GM19467 (cell line): Measurements from ENCODE around the gene CDH4.

Experiments
- ATAC-seq: cut with Tn5 transposase; IDR thresholded peaks from one replicate; pipeline ENCODE4 v1.9.1; 2021; ENCODE audit warnings: mild to moderate bottlenecking, moderate library complexity; ENCODE audit not compliant: unreplicated experiment

Gene CDH4

DNA sequence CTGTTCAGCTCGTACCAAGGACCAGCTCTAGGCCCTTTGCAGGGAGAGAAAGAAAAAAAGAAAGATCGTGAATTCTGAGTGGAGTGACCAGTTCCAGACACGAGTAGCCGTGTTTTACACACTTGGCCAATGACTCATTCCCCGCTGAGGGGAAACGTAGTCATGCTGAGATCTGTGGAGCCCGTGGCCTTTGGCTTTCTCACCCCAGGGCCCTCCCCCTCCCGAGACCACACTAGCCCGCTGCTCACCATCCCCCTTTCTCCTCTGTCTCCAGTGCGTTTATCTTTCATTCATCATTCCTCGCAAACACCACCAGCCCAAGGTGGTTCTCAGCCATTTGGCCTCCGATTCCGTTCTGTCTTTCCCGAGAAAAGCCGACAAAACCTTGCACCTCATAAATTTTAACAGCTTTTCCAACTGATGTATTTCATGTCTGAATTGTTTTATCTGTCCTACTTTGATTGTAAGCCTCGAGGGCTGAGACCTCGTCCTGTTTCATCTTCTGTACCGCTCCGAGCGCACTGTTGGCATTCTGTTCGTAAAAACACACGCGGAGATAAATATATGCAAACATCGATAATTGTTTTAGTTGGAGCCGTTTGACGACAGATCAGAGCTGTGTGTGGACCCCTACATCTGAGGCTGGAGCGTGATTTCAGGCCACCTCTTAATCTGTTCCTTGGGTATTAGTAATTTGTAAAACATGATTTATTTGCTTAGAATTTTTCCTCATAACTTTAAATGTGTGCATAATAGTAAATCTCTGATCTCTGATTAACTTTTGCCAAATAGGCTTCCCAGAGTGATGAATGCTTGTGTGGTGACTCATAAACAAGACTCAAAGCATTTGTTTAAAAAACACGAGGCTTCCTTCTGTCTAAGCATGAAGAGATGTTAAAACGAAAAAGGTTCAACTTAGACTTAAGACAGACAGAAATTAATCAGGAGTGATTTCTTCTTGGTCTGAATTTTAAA, 336.6 kb downstream of the CDH4 start:
- ATAC-seq: no peak

DNA sequence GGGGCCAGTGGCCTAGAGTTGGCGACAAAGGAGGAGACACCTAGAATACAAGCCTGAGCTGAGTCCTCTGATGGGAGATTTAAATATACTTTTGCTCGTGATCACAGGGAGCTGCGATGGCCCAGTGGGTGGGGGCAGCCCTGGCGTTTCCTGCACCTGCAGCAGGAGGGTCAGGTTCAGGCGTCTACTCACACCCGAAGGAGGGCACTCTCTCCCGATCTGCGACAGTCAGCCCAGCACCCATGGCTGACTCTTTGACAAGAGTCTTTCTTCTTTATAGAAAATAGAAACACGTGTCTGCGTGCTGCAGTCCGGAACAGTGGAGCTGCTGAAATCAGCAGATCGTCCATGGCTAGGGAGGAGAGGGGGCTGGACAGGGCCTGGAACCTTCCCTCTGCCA, 338.2 kb downstream of the CDH4 start:
- ATAC-seq: no peak

DNA sequence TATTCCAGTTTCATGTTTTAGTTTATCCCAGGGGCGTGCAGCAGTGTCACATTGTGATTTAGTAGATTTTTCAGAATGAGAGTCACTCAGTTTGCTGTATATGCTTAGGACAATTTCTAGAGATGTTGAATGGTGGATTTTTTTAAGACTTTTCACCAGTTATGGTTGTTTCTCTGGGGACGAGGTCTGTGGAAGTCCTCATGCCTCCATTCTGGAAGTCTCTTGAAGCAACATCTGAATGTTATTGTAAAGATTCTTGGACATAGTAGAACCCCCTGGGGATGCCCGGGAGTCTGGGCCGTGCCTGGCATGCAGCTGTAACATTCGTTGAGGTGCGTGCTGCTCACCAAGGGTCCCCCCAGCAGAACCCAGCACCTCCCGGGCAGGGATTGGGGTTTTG, 341.5 kb downstream of the CDH4 start:
- ATAC-seq: no peak

DNA sequence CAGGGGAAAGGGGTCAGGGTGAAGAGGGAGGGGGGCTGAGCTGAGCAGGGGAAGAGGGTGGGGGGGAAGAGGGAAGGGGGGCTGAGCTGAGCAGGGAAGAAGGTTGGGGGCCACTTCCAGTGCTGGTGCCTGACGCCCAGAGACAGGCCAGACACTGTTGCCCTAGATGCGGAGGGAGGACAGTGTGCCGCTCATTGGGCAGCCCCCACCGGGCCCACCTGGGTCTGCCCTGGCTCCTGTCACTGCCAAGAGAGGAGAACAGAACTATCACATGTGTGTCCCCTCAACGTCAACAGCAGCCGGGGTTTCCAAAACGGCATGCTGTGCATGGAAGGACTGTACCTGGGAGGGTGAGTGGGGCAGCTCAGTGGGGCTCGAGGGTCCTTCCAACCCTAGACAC, 342.1 kb downstream of the CDH4 start:
- no peak for ATAC-seq

DNA sequence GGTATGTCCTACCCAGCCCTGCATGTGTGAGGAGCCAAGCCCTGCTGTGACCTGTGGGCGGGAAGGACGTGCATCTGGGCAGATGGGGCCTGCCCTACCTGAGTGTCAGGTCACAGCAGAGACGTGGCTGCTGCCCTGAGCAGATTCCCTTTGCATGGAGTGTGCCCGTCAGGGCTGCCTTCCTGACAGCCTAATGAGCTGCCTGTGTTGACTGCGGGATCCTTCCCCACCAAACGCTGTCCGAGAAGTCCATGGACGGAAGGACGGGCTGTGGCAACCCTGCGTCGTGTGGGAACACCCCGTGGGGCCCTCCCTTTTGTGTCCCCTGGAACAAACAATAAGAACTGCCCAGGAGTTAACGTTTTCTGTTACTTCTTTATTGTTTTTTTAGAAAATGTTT, 343.2 kb downstream of the CDH4 start:
- no peak for ATAC-seq

GRCh38 chr20:61596687-61597330, 344.7 kb downstream of the CDH4 start:
- ATAC-seq: no peak

DNA sequence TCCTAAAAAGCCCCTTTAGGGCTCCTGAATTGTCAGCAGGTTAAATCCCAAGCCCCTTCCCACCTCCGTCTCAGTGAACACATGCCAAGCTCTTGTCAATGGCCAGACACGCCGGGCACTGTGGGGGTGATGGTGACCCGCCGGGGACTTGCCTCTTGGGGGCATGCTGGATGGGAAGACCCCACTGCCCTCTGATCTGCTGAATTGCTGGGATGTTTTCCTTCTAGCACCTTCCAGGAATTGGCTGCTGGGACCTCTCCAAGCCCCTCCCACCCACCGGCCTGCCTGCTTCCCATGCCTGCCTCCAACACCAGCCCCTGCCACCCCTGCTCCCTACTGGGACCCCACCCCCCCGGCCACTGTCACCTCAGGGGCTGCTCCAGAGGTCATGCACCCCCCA, 345.9 kb downstream of the CDH4 start:
- no peak for ATAC-seq

DNA sequence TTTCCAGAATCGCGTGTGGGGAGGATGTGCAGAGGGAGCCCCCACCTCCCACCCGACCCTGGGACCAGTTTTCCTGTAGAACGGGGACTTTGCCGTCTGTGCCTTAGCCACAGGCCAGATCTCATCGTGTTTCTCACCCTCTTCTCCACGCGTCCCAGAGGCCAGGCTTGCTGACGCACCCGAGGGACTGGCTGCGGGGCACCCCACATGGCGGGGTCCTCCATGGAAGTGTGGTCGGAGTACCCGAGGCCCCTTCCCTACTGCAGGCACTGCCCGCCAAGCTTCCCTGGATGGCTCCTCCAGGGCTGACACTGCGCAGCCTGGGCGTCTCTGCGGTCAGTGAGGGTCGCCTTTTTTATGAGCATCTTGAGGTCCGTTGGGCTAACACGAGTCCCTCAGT, 346.5 kb downstream of the CDH4 start:
- ATAC-seq: no peak

DNA sequence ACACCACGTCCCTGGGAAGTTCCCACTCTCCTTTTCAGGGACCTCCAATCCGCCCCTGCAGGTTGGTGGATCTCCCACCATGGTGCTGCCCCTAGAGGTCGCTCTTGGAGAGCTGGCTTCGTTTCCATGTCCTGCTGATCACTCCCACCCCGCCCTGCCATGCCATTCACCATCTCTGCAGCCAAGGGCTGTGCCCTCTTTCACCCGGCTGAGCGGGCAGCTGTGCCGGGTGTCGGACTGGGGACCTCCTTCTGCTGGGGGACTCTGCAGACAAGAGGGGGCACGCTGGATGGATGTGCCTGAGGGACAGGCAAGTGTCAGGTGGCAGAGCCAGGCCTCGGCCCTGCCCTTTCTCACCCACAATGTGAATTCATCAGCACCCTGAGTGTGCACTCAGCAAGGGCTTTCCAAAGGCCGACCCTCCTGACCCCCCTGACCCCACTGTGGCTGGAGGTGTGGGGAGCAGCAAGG, 347.0 kb downstream of the CDH4 start:
- ATAC-seq: no peak

DNA sequence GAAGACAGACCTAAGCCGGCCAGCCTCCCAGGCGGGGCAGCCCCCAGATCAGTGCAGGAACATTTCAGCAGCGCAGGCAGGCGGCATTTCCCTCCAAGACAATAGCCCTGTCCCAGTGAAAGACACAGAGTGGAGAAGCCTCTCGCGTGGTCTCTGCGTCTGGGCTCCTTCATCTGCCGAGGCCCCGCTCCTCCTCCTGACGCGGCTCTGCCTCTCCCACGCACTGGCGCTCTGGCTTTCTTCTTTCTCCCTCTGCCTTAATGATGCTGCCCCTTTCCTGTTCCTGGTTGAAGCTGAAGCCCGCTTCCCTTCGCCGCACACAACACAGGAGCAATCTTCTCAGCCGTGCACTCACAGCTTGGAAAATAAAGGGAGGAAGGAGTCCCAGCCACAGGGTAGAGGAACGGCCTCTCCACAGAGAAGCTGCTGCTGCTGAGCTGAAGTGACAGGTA, 347.5 kb downstream of the CDH4 start:
- ATAC-seq: no peak

DNA sequence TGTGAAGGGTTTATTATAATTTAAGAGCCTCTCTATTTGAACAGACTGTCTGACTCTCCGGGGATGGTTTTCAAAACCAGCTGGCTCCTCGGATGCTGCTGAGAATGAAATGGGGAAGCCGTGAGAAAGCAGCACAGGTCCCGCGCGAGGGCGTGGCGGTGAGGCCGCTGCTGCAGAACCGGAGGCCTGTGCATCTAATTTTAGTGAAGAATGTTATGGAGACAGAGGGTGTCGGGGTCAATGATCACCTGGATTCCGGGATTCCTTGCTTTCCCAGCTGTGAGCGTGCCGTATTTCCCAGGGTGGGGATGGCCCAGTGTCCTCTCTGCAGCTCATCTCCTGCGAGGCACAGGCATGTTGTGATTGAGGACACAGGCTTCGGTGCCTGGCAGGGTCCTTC, 348.0 kb downstream of the CDH4 start:
- no peak for ATAC-seq

GRCh38 chr20:61601361-61601760, 349.3 kb downstream of the CDH4 start:
- ATAC-seq: no peak

GRCh38 chr20:61601853-61602252, 349.8 kb downstream of the CDH4 start:
- ATAC-seq: no peak

GRCh38 chr20:61603715-61604114, 351.7 kb downstream of the CDH4 start:
- ATAC-seq: no peak

- no peak for ATAC-seq
Observed at GRCh38 chr20:61604549-61604948, 352.5 kb downstream of the CDH4 start.

DNA sequence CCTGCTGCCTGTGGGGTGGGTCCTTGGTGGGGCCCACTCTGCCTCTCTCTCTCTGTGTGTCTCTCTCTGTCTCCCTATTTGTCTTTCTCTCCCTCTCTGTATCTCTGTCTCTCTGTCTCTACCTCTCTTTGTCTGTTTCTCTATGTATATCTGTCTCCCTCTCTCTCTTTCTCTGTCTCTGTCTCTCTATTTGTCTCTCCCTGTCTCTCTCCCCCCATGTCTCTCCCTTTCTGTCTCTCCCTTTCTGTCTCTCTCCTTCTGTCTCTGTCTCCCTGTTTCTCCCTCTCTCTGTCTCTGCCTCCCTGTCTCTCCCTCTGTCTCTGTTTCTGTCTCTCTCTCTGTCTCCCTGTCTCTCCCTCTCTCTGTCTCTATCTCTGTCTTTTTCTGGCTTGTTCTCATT, 353.2 kb downstream of the CDH4 start:
- no peak for ATAC-seq

DNA sequence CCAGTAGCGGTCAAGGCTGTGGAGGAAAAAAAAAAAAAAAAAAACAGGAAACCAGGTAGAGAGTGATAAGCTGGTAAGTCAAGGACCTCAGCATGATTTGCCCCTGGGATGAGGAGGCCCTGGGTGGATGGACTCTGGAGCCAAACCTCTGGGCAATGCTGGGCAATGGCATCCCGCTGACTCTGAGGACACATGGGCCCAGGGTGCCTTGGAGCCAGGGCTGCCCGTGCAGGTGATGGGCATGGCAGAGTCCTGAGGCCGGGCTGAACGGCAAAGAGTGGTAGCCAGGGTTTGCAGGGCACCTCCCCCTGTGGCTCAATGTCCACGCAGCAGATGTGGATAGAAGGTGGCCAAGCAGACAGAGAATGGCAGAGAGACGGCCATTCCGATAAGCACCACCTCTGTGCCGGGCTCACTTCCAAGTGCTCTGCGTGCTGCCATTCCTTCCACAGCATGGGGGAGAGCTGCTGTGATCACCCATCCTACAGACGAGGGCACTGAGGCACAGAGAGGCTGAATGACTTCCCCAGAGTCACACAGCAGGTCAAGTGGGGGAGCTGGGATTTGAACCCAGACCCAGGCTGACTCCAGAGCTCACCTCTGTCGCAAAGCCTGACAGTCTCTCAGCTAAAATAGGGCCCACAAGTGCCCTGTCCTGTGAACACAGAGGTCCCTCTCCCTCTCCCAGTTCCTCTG, 353.9 kb downstream of the CDH4 start:
- ATAC-seq: no peak

DNA sequence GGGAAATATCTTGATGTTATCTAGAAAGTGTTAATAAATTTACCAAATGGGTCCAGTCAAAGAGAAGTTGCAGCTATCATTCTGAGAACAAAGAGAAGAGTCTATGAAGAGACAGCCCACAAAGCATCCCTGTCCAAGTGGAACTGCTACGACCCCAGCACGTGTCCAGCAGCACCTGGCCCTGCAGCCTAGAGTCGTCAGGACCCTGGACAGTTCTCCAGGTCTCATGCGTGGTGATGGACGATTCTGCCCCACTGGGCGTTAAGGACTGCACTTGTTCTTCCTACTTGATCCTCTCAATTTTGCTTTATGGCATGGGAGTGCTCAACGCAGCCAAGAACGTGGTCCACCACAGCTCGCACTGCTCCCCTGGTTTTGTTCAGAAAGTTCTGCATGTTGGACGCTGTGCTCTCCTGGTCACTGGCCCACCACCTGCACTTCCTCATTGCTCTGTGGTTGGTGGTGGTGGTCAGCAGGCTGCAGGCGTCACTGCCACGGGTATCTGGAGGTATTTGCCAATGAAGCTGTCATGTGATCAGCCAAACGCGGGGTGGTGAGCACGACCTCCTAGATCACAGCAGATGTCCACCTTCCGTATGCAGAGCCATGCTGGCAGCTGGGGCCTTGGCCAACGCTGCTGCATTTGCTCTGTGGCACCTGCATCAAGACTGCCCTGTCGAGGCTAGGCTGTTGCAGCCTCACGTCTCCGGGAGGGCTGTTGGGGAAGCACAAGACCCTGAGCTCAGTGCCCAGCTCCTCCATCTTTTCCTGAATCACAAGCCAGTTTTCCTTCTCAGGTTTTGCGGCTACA, 356.4 kb downstream of the CDH4 start:
- ATAC-seq: no peak

- no peak for ATAC-seq
Observed at GRCh38 chr20:61609461-61609860, 357.4 kb downstream of the CDH4 start.

DNA sequence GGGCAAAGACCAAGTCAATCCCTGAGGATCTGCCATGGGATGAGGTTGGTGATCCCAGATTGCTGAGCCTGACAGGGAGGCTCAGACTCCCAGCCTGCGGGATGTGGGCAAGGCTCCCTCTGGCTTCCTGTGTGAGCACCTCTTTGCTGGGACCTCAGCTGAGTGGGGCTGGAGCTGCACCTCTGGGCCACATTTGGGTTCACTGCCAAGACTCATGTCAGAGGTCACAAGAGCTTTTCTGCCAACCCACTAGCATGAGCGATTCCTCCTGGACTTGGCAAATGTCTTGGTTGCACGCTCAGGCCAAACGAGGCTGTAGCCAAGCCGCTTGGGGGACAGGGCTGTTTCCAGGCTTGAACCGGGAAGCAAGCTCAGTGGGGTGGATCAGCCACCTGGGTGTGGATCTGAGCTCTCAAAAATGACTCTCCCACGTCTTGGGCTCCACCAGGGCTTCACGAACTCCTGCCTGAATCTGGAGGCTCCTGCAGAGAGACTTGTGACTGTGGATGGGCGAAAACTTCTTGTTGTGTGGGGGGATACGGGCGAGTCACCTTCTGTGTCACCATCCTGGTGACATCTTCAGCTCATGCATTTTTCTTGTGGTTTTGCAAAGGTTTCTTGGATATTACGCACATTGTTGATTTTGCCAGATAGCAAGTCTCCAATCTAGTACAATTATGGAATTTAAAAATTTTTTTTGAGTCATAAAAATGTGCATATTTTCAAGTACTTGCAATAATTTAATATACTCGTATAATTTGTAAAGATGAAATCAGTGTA, 359.5 kb downstream of the CDH4 start:
- no peak for ATAC-seq
